HG02970 (cell line): ENCODE results near the gene TM7SF3.
"Not testable (repeated sequence)": the region's sequence is repeated elsewhere in the genome, so short reads cannot be mapped to it uniquely, and the experiment has no call there.

Experiments used
- ATAC-seq: cut with Tn5 transposase; IDR thresholded peaks from one replicate; pipeline ENCODE4 v1.9.1; 2021; ENCODE audit warnings: mild to moderate bottlenecking, moderate library complexity, moderate number of reproducible peaks; ENCODE audit not compliant: unreplicated experiment, low FRiP score

TM7SF3 gene

GRCh38 chr12:27017163-27017823 lies 3.1 kb upstream of the TM7SF3 start:
- not testable (repeated sequence) for ATAC-seq

- ATAC-seq, result no peak
These were observed 1.5 kb upstream of the TM7SF3 start for GRCh38 chr12:27015730-27016076.

DNA sequence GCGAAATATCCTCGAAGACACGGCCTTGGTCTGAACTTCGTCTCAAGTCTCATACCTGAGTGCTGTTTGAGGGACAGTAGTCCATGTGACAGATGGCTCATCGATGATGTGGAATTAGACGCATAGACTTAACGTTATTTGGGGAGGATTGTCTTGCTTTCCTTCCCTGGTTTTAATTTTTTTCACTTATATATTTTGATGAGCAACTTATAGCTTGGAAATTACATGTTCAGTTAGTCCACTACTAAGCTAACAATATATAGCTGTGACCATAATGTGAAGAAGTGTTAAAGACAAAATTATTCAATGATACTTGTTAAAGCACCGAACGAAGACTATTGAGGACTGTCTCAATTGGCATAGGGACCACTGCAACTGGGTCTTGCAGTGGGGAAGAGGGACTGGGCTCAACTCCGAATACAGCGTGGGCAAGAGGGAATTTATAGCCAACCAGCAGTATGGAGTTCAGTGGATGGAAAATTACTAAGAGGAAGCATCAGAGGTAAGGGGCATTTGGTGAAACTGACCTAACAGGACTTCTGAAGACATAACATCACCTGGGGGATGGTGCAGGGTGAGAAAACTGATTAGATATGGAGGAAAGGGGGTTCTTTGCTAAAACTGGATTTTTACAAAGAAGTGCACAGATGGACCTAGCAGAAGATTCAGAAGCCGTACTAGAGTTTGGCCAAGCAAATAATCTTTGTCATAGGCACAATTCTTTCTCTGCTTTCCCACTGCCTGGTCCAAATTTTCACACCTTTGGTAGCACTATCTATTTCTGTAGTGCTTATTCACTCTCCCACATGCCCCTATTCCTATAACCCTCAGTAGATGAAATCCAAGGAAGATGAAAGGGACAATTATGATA lies 910 bp upstream of the TM7SF3 start:
- no peak for ATAC-seq

GRCh38 chr12:27013611-27014084 lies 536 bp downstream of the TM7SF3 start:
- ATAC-seq, result peak; percentile 16

DNA sequence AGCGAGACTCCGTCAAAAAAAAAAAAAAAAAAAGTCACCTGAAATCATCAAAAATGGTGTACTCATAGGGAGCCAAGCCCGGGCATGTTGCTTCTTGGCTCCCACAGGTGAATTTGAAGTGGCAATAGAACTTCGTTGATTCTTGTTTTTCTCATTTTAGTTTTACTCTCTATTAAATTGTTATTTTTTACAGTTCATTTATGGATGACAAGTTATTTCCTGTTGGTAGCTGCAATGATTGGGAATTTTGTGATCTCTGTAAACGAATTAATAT lies 1.3 kb downstream of the TM7SF3 start:
- ATAC-seq, result no peak

GRCh38 chr12:27012239-27012981 lies 1.8 kb downstream of the TM7SF3 start:
- no peak for ATAC-seq

- no peak for ATAC-seq
These were observed 4.3 kb downstream of the TM7SF3 start for GRCh38 chr12:27009881-27010301.

DNA sequence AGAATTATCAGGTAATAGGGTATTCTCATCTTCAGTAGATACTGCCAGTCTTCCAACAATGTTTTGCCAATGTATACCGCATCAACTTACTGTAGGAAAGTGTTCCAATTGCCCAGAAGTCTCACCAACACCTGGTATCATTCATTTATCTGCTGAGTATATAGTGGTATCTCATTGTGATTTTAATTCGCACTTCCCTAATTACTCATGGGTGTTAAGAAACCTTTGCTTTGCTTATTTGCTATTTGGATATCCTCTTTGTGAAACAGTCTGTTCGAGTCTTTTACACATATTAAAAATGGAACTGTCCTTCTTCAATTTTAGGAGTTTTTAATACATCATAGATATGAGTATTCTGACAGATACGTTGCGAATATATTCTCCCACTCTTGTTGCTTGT lies 6.1 kb downstream of the TM7SF3 start:
- no peak for ATAC-seq

DNA sequence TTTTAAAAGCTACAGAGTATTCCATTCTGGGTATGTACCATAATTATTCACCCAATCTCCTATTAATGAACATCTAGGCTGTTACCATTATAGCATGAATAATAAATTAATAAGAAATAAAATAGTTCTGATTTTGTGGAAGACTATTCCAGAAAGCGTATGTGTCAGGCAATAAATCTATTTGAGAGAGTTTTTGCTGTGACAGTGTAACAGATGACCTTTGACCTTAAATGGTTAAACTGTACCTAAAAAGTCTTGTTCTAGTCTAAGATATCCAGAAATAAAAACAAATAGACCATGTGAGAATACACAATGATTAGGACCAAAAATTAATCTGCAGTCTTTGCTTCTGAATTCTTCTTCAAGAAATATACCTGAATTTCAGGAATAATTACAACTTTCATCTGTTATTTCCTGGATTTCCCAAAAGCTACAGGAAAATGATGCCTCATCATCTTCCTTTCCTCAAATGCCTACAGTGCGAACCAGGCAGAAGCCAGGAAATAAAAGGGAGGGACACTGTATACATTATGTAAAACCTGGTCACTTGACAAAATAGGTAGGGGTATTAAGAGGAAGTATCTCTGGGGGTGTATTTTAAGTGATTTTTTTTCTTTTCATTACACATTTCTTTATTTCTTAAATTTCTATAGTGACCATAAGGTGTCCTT lies 7.3 kb downstream of the TM7SF3 start:
- ATAC-seq, result no peak

GRCh38 chr12:27005495-27005894 lies 8.7 kb downstream of the TM7SF3 start:
- no peak for ATAC-seq

DNA sequence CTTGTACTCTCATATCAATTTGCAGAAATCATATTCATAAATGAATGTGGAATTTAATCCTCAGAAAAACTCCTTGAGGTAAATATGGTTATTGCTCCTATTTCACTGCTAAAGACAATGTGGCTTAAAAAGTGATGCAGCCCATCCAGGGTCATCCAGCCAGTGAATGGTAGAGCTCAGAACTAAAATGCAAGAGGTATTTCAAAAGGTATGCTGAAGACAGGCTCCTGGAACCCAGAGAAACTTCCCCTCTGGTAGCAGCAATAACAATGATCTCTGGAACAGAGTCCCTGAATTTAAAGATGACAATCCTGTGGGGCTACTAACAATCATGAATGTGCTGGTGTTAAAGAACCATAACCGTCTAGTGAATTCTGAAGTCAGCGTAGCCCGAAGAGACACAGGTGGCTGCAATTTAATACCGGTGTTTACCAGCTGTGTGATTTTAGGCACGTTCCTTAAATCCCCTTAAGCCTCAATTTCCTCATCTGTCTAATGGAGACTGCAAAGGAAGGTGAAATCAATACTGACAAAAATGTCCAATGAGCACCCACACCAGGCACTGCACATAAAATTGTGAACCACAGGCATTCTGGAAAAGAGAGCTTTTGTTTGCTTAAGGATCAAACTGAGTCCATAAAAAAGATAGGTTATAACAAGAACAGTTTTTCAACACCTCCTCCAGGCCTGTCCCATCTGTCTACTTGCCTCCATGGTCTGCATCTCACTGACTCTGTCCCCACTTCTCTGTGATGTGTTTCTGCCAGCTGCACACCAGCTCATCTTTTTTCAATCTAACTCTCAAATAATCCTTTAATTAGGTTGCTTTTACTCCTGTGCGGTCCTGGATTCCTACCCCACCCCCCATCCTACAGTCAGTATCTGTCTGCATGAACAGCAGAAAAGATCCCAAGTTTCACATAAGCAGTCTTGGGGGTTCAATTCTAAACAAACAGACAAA lies 10.5 kb downstream of the TM7SF3 start:
- no peak for ATAC-seq

DNA sequence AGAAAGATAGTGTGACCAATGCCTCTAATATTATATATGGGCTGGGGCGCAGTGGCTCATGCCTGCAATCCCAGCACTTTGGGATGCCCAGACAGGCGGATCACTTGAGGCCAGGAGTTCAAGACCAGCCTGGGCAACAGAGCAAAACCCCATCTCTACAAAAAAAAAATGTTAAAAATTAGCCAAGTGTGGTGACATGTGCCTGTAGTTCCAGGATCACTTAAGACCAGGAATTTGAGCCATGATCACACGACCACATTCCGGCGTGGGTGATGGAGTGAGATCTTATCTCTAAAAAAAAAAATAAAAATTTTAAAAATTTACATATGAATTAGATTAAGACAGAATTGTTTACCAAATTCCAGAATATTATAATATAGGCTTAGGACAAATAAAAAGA lies 12.0 kb downstream of the TM7SF3 start:
- ATAC-seq, result no peak

DNA sequence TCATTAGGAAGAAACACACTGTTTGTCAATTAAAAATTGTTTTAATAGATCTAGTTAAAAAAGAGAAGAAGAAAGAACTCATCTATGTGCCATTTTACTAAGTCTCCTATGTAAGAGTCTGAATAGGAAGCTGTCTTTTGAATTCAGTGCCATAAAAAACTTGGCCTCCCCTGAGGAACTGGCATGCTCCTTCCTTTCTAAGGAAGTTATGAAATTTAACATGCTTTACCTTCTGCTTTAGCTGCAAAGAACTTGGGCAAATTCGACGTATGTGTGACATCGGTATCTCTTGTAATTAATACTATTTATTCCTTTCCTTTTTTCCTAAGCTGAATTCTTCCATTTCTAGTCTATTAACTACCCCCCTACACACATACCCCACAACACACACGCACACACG lies 12.5 kb downstream of the TM7SF3 start:
- no peak for ATAC-seq

- no peak for ATAC-seq
These were observed 13.2 kb downstream of the TM7SF3 start for GRCh38 chr12:27000961-27001360.

- no peak for ATAC-seq
These were observed 17.2 kb downstream of the TM7SF3 start for GRCh38 chr12:26997003-26997402.

DNA sequence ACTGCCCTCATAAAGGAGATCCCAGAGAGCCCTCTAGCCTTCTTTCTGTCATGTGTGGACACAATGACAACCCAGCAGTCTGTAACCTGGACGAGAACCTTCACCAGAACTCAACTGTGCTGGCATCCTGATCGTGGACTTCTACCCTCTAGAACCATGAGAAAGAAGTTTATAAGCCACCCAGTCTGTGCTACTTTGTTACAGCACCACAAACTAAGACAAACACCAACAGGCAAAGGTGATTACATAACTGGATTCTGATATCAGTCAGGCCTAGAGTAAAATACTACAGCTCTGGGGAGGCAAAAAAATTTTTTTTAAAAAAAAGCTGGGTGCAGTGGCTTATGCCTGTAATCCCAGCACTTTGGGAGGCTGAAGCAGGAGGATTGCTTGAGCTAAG lies 18.5 kb downstream of the TM7SF3 start:
- no peak for ATAC-seq

- no peak for ATAC-seq
These were observed 20.1 kb downstream of the TM7SF3 start for GRCh38 chr12:26994109-26994508.

- ATAC-seq, result no peak
These were observed 22.4 kb downstream of the TM7SF3 start for GRCh38 chr12:26991826-26992225.

DNA sequence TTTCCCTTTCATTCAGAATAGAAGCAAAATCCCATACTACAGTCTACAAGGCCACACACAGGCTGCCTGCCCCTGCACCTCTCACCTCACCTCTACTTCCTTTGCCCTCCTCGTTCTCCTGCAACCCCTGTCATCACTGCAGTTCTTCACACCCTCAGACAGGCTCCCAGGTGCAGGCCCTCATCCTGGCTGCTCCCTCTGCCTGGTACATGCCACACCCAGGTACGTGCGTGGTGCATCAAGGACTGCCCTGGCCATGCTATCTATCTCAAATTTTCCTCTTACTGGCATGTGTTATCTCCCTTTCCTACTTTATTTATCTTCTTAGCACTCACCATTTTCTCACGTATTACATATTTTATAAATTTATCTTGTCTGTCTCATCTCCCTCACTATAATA lies 24.3 kb downstream of the TM7SF3 start:
- no peak for ATAC-seq

DNA sequence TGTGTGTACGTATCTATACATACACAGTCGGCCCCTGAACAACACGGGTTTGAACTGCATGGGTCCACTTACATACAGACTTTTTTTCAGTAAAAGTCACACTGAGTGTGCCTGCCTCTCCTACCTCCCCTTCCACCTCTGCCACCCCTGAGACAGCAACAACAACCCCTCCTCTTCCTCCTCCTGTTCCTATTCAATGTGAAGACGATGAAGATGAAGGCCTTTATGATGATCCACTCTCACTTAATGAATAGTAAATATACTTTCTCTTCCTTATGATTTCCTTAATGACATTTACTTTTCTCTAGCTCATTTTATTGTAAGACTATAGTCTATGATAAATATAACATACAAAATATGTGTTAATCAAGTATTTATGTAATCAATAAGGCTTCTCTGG lies 25.5 kb downstream of the TM7SF3 start:
- no peak for ATAC-seq
